HEK293 (cell line): Measurements from ENCODE around the gene LRRC57.

ENCODE experiments used
- CTCF ChIA-PET: fragments of 350-600 bp; formaldehyde crosslinking; extraction: SDS; loops from one replicate; lab custom pipeline; 2021; ENCODE audit warnings: antibody characterized with exemption; lab: Yijun Ruan, JAX
- POLR2A ChIA-PET: fragments of 300-600 bp; formaldehyde crosslinking; extraction: SDS; loops from one replicate; lab custom pipeline; 2020; ENCODE audit warnings: antibody characterized with exemption, inconsistent platforms; lab: Yijun Ruan, JAX
- H3K27ac ChIP-seq: fragments of 200-500 bp; sonication (Bioruptor generic); 2 replicates; pipeline ENCODE4 v1.5.1; 2014; ENCODE audit warnings: low read depth, low read length, control low read depth, inconsistent platforms; ENCODE audit errors: extremely low read depth
- H3K36me3 ChIP-seq, 2 experiments: fragments of 200-500 bp in 1 of 2; sonication (Bioruptor generic) in 1 of 2; 1 replicate in 1 of 2; 2 replicates in 1 of 2; pipeline ENCODE4 v1.5.1; 2014 to 2017; ENCODE audit warnings: inconsistent platforms in 2 of 2, low read length in 2 of 2; ENCODE audit not compliant: control insufficient read depth in 2 of 2, insufficient read depth in 1 of 2
- H3K4me1 ChIP-seq: fragments of 200-500 bp; sonication (Bioruptor generic); 2 replicates; pipeline ENCODE4 v1.5.1; 2014; ENCODE audit warnings: mild to moderate bottlenecking, low read length, inconsistent platforms; ENCODE audit not compliant: control insufficient read depth, insufficient read depth
- H3K4me3 ChIP-seq: 2 replicates; pipeline ENCODE4 v1.5.1; 2011; ENCODE audit warnings: low read depth, mild to moderate bottlenecking, control low read depth, low read length, moderate library complexity
- H3K9me3 ChIP-seq: fragments of 200-500 bp; sonication (Bioruptor generic); 2 replicates; pipeline ENCODE4 v1.5.1; 2014; ENCODE audit warnings: low read depth, low read length, inconsistent platforms; ENCODE audit not compliant: control insufficient read depth, insufficient read depth
- GFI1B ChIP-seq: fragments of 450-650 bp; formaldehyde crosslinking; IDR thresholded peaks from 2 replicates; pipeline ENCODE4 v1.5.1; 2016; ENCODE audit warnings: missing biosample characterization, missing genetic modification characterization
- GLIS1 ChIP-seq: fragments of 450-650 bp; formaldehyde crosslinking; IDR thresholded peaks from 2 replicates; pipeline ENCODE4 v1.5.1; 2016; ENCODE audit warnings: missing biosample characterization, missing genetic modification characterization
- HOXA7 ChIP-seq: sonication (generic); formaldehyde crosslinking; IDR thresholded peaks from 2 replicates; pipeline ENCODE4 v1.8.1; 2022; ENCODE audit warnings: missing genetic modification reagents, borderline replicate concordance
- KLF16 ChIP-seq: fragments of 450-650 bp; formaldehyde crosslinking; IDR thresholded peaks from 2 replicates; pipeline ENCODE4 v1.5.1; 2017; ENCODE audit warnings: missing biosample characterization, missing genetic modification characterization
- MYNN ChIP-seq: fragments of 450-650 bp; formaldehyde crosslinking; IDR thresholded peaks from 2 replicates; pipeline ENCODE4 v1.5.1; 2016; ENCODE audit warnings: missing biosample characterization, missing genetic modification characterization, borderline replicate concordance
- PATZ1 ChIP-seq: fragments of 450-650 bp; formaldehyde crosslinking; IDR thresholded peaks from 2 replicates; pipeline ENCODE4 v1.5.1; 2016; ENCODE audit warnings: missing biosample characterization, missing genetic modification characterization
- PRDM1 ChIP-seq: fragments of 450-650 bp; formaldehyde crosslinking; IDR thresholded peaks from 2 replicates; pipeline ENCODE4; 2016; ENCODE audit warnings: missing biosample characterization, missing genetic modification characterization
- PRDM6 ChIP-seq: fragments of 450-650 bp; formaldehyde crosslinking; IDR thresholded peaks from 2 replicates; pipeline ENCODE4 v1.5.1; 2017; ENCODE audit warnings: missing biosample characterization, missing genetic modification characterization
- ZBTB7A ChIP-seq: fragments of 450-650 bp; formaldehyde crosslinking; IDR thresholded peaks from 2 replicates; pipeline ENCODE4 v1.5.1; 2016; ENCODE audit warnings: low read depth, missing biosample characterization, missing genetic modification characterization
- ZEB2 ChIP-seq: fragments of 450-650 bp; formaldehyde crosslinking; IDR thresholded peaks from 2 replicates; pipeline ENCODE4 v1.5.1; 2016; ENCODE audit warnings: missing biosample characterization, missing genetic modification characterization
- ZNF184 ChIP-seq: fragments of 450-650 bp; IDR thresholded peaks from 2 replicates; pipeline ENCODE4 v1.5.1; 2018; ENCODE audit warnings: missing biosample characterization, mild to moderate bottlenecking, missing genetic modification characterization
- ZNF202 ChIP-seq: fragments of 450-650 bp; formaldehyde crosslinking; IDR thresholded peaks from 2 replicates; pipeline ENCODE4 v1.5.1; 2016; ENCODE audit warnings: missing biosample characterization, missing genetic modification characterization, borderline replicate concordance
- ZNF239 ChIP-seq: fragments of 450-650 bp; formaldehyde crosslinking; IDR thresholded peaks from 2 replicates; pipeline ENCODE4 v1.5.1; 2016; ENCODE audit warnings: missing biosample characterization, missing genetic modification characterization
- ZNF266 ChIP-seq: fragments of 450-650 bp; formaldehyde crosslinking; IDR thresholded peaks from 2 replicates; pipeline ENCODE4 v1.5.1; 2016; ENCODE audit warnings: missing biosample characterization, missing genetic modification characterization, low read depth
- ZNF292 ChIP-seq: fragments of 450-650 bp; formaldehyde crosslinking; IDR thresholded peaks from 2 replicates; pipeline ENCODE4 v1.5.1; 2016; ENCODE audit warnings: low read depth, missing biosample characterization, missing genetic modification characterization, borderline replicate concordance
- ZNF37A ChIP-seq: fragments of 450-650 bp; IDR thresholded peaks from 2 replicates; pipeline ENCODE4 v1.5.1; 2018; ENCODE audit warnings: missing biosample characterization, missing genetic modification characterization
- ZNF548 ChIP-seq: fragments of 450-650 bp; formaldehyde crosslinking; IDR thresholded peaks from 2 replicates; pipeline ENCODE4 v1.5.1; 2016; ENCODE audit warnings: missing biosample characterization, missing genetic modification characterization
- ZNF623 ChIP-seq: fragments of 450-650 bp; formaldehyde crosslinking; IDR thresholded peaks from 2 replicates; pipeline ENCODE4 v1.5.1; 2016; ENCODE audit warnings: missing biosample characterization, missing genetic modification characterization
- ZNF670 ChIP-seq: fragments of 450-650 bp; formaldehyde crosslinking; IDR thresholded peaks from 2 replicates; pipeline ENCODE4 v1.5.1; 2016; ENCODE audit warnings: missing biosample characterization, missing genetic modification characterization, low read depth
- ZNF837 ChIP-seq: fragments of 450-650 bp; formaldehyde crosslinking; IDR thresholded peaks from 2 replicates; pipeline ENCODE4 v1.5.1; 2016; ENCODE audit warnings: missing biosample characterization, missing genetic modification characterization
- ZSCAN30 ChIP-seq: fragments of 450-650 bp; IDR thresholded peaks from 2 replicates; pipeline ENCODE4 v1.5.1; 2018; ENCODE audit warnings: missing biosample characterization, mild to moderate bottlenecking, missing genetic modification characterization, moderate library complexity
- TF ChIP-seq, protein P1 (sequence below): fragments of 450-650 bp; formaldehyde crosslinking; IDR thresholded peaks from 2 replicates; pipeline ENCODE4 v1.5.1; 2017; ENCODE audit warnings: missing biosample characterization, missing genetic modification characterization
- TF ChIP-seq, protein P2 (sequence below): fragments of 450-650 bp; formaldehyde crosslinking; IDR thresholded peaks from 2 replicates; pipeline ENCODE4 v1.5.1; 2017; ENCODE audit warnings: missing biosample characterization, missing genetic modification characterization
- TF ChIP-seq, protein P3 (sequence below): fragments of 450-650 bp; formaldehyde crosslinking; IDR thresholded peaks from 2 replicates; pipeline ENCODE4; 2016; ENCODE audit warnings: missing biosample characterization, missing genetic modification characterization

The LRRC57 gene

GRCh38 chr15:42498212-42499068 is 50.2 kb downstream of the LRRC57 start (continued):
- TF ChIP-seq, protein P1, sequence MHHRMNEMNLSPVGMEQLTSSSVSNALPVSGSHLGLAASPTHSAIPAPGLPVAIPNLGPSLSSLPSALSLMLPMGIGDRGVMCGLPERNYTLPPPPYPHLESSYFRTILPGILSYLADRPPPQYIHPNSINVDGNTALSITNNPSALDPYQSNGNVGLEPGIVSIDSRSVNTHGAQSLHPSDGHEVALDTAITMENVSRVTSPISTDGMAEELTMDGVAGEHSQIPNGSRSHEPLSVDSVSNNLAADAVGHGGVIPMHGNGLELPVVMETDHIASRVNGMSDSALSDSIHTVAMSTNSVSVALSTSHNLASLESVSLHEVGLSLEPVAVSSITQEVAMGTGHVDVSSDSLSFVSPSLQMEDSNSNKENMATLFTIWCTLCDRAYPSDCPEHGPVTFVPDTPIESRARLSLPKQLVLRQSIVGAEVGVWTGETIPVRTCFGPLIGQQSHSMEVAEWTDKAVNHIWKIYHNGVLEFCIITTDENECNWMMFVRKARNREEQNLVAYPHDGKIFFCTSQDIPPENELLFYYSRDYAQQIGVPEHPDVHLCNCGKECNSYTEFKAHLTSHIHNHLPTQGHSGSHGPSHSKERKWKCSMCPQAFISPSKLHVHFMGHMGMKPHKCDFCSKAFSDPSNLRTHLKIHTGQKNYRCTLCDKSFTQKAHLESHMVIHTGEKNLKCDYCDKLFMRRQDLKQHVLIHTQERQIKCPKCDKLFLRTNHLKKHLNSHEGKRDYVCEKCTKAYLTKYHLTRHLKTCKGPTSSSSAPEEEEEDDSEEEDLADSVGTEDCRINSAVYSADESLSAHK (tag by site-specific recombination), result peak; percentile 52; the same call in 1 of the 2 replicates
- TF ChIP-seq PRDM6 (tag by site-specific recombination), result peak; percentile 20

DNA sequence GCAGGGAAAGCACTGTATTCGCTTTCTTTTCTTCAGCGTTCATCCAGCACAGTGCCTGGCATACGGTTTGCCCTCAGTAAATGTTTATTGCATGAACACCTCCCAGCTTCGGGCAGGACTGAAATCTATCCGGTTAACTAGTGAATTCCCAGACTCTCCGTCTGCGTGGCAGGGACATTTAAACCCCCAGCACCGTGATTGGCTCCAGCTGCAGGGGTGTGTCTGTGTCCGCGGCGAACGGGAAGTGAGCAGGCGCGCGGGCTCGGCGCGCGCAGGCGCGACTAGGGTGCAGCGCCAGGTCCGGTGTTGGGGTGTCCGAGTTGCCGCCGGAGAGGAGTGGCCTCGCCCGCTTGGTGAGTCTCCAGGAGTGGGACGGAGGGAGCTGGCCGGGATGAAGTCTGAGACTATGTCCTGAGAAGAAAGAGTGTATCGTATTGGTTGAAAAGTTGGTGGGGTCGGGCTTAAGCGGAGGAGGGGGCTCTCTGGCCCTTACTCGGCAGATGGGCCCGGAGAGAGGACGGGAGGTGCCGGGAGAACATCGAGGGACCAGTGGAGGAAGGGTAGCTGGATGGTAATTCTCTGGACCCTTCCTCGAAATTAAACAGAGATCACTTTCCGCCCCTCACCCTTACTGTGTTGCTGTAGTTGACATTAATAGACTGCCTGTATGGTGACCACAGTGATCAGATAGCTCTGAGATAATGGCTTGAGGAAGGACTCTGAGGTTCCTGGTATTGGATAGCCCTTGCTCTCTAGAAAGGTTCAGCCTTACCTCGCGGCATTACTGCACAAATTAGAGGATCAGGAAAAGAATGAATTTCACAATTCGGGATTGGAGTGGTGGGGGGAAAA is 53.0 kb downstream of the LRRC57 start, which contains the start of gene SNAP23:
Gene SNAP23 (plus strand): TSS at position 274 of the 852 bp plus-strand sequence. CDS start 16,213 bp downstream, outside the sequence.
- Histone ChIP-seq H3K4me3 (peak within 1 kb of the TSS; percentile 81), H3K27ac (peak within 1 kb of the TSS; percentile 46; the same call in 1 of the 2 replicates), H3K9me3 (no peaks in the 10 kb centered on the region), H3K4me1 (no peaks in the 10 kb centered on the region; the same call in 1 of the 2 replicates), H3K36me3 (no peaks in the 10 kb centered on the region)
- ChIA-PET CTCF (interaction anchor here (1.0 kb wide), 2 partner anchors 24 to 110 kb away, joined by 3 read pairs; no protein-coding TSS in a partner anchor), POLR2A (interaction anchor here (0.9 to 1.1 kb wide), 2 partner anchors 80 to 222 kb away, joined by 3 to 4 read pairs; partner anchors contain the start of genes GANC, STARD9 and TMEM87A)
- TF ChIP-seq, protein P2, sequence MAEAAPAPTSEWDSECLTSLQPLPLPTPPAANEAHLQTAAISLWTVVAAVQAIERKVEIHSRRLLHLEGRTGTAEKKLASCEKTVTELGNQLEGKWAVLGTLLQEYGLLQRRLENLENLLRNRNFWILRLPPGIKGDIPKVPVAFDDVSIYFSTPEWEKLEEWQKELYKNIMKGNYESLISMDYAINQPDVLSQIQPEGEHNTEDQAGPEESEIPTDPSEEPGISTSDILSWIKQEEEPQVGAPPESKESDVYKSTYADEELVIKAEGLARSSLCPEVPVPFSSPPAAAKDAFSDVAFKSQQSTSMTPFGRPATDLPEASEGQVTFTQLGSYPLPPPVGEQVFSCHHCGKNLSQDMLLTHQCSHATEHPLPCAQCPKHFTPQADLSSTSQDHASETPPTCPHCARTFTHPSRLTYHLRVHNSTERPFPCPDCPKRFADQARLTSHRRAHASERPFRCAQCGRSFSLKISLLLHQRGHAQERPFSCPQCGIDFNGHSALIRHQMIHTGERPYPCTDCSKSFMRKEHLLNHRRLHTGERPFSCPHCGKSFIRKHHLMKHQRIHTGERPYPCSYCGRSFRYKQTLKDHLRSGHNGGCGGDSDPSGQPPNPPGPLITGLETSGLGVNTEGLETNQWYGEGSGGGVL (tag by site-specific recombination), result no peak
- TF ChIP-seq ZNF837 (no peak), PRDM1 (tag by site-specific recombination) (peak; percentile 73), MYNN (no peak), ZNF670 (tag by site-specific recombination) (no peak), ZNF184 (tag by site-specific recombination) (no peak), GLIS1 (tag by site-specific recombination) (no peak), GFI1B (tag by site-specific recombination) (no peak), ZNF37A (no peak), ZNF623 (tag by site-specific recombination) (no peak), PATZ1 (tag by site-specific recombination) (0 out of 2 replicates have a peak, but pooled peaks have one; percentile 42), ZNF266 (no peak), ZSCAN30 (no peak), ZNF202 (tag by site-specific recombination) (no peak), KLF16 (tag by site-specific recombination) (no peak), ZNF239 (no peak), ZEB2 (tag by site-specific recombination) (peak; percentile 24; the same call in 1 of the 2 replicates), ZBTB7A (tag by site-specific recombination) (no peak), ZNF292 (tag by site-specific recombination) (no peak), ZNF548 (no peak), HOXA7 (CRISPR knock-in tag) (no peak)
- TF ChIP-seq, protein P3, sequence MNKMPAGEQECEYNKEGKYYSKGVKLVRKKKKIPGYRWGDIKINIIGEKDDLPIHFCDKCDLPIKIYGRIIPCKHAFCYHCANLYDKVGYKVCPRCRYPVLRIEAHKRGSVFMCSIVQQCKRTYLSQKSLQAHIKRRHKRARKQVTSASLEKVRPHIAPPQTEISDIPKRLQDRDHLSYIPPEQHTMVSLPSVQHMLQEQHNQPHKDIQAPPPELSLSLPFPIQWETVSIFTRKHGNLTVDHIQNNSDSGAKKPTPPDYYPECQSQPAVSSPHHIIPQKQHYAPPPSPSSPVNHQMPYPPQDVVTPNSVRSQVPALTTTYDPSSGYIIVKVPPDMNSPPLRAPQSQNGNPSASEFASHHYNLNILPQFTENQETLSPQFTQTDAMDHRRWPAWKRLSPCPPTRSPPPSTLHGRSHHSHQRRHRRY (tag by site-specific recombination), result no peak
